Adrenal gland (tissue), 12 donors: ENCODE results near the gene ANKRD60. TPM values are rescaled to one million over a fixed set of nuclear protein-coding genes. Genes with fewer than 3 reads are reported as not detected.

ENCODE experiments used
- DNase-seq, 7 donors: peaks; one replicate each; pipeline ENCODE4 v3.0.0-alpha.2; 2019 to 2020
- H3K27ac ChIP-seq, 5 donors: fragments of 200-600 bp; sonication (generic) in 4 of 5; 1 replicate in 3 of 5; 2 replicates in 2 of 5; pipeline versions ENCODE4 v1.5.1 to v1.8.0; 2016 to 2020; ENCODE audit warnings: mild to moderate bottlenecking in 1 of 5
- H3K27me3 ChIP-seq: fragments of 200-600 bp; 2 replicates; pipeline ENCODE4 v1.8.0; 2021
- H3K36me3 ChIP-seq, 2 donors: fragments of 200-600 bp; replicated peaks in 1 of 2; 1 replicate in 1 of 2; 2 replicates in 1 of 2; pipeline versions ENCODE4 v1.5.1 to v1.8.0; 2018 to 2022
- H3K4me1 ChIP-seq, 2 donors: fragments of 200-600 bp; replicated peaks in 1 of 2; 1 replicate in 1 of 2; 2 replicates in 1 of 2; pipeline versions ENCODE4 v1.5.1 to v1.8.0; 2018 to 2021
- H3K4me3 ChIP-seq, 4 donors: fragments of 200-600 bp; sonication (generic) in 3 of 4; one replicate each; pipeline ENCODE4 v1.5.1; 2016 to 2018
- H3K9me3 ChIP-seq, 3 donors: fragments of 200-600 bp; sonication (generic) in 1 of 3; replicated peaks in 1 of 3; 1 replicate in 2 of 3; 2 replicates in 1 of 3; pipeline versions ENCODE4 v1.5.1 to v1.8.0; 2016 to 2021
- POLR2A ChIP-seq, 2 donors: fragments of 450-650 bp; IDR thresholded peaks; one replicate each; pipeline ENCODE4 v1.6.1; 2017; ENCODE audit warnings: antibody characterized with exemption in 2 of 2, mild to moderate bottlenecking in 2 of 2, moderate library complexity in 1 of 2
- WGBS, 4 donors: extraction: QIAGEN DNeasy Blood & Tissue Kit in 2 of 4; methylation state at CpG; one replicate each; pipeline versions ENCODE4 v1.1.5 to v1.1.7; 2013 to 2017; 5-methylcytosine and 5-hydroxymethylcytosine counted together
- intact Hi-C, 2 donors: fragments of 100-400 bp; cut with DNase I; formaldehyde crosslinking; loops; one replicate each; pipeline versions ENCODE4 v1.14.1 to v1.15.0; 2022 to 2023
- polyA plus RNA-seq, 3 donors: library from polyadenylated mRNA; stranded (reverse); fragments of 200-250 nt in 2 of 3; fragments of 350-450 nt in 1 of 3; fragmentation: Illumina TruSeq in 1 of 3; extraction: RNeasy Lipid Tissue Mini Kit (QIAGEN cat#74804) in 1 of 3; gene quantifications; one replicate each; pipeline ENCODE4 v1.2.3, GENCODE V29; 2013 to 2014
- total RNA-seq, 9 donors: library from RNA; depleted of rRNA in 4 of 9; stranded (reverse); fragments of >200 nt in 4 of 9; fragments of 120-200 nt in 1 of 9; fragmentation: NEBNext Ultra II Directional in 1 of 9; extraction: Animal tissue kit (Norgen Biotek cat#: 25700) in 1 of 9; gene quantifications; one replicate each; pipeline versions ENCODE4 v1.1.0 to v1.2.4, GENCODE V29; 2013 to 2023
- TF ChIP-seq, protein P1 (sequence below), 6 experiments: fragments of 450-650 bp in 4 of 6; fragments of 200-600 bp in 2 of 6; sonication (generic) in 1 of 6; IDR thresholded peaks; 1 replicate in 5 of 6; 2 replicates in 1 of 6; pipeline versions ENCODE4 v1.5.1 to v1.8.0; 2016 to 2021; ENCODE audit warnings: antibody characterized with exemption in 6 of 6, mild to moderate bottlenecking in 2 of 6, moderate library complexity in 1 of 6
- donor health status: healthy with polysubstance abuse.
- donor health status: Bipolar disorder and iron deficiency.
- donor health status: DM: yes; HTN: yes; CAD: no.
- donor health status: DM: no; HTN: no; CAD: no.
- donor health status: DM: no; HTN: no; CAD: no.
- donor health status: DM: yes; HTN: yes; CAD: no.

Gene ANKRD60
- total and polyA plus RNA-seq, 12 donors: not detected

DNA sequence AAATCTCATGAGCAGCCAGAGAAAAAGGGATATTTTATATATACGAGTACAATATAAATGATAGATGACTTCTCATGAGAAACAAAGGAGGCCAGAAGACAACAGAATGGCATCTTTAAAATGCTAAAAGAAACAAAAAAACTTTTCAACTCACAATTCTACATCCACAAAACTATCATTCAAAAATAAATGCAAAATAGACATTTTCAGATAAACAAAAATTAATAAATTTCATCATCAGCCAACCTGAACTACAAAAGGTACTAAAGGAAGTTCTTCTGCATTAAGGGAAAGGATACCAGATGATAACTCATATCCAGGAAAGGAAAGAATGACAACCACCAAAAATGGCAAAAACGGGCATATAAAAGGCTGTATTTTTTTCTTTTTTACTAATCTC lies 27.9 kb upstream of the ANKRD60 start:
- H3K4me1 ChIP-seq: peaks cover 0 to 8% of the 10 kb centered on the region in 2 donors
- 87 to 93% (median 90%) methylated on average over 2 of the region's 2 CpGs for WGBS, 4 donors
- no peak for DNase-seq
- no peaks in the 10 kb centered on the region for H3K27me3 ChIP-seq
- intact Hi-C loops: loop anchor here in 1 of 2 donors (5.0 kb wide), 1 partner anchor 51 kb away; the partner anchor contains the start of gene RAB22A
- TF ChIP-seq POLR2A (IDR thresholded peaks at IDR 0.05): no peak
- TF ChIP-seq, protein P1, sequence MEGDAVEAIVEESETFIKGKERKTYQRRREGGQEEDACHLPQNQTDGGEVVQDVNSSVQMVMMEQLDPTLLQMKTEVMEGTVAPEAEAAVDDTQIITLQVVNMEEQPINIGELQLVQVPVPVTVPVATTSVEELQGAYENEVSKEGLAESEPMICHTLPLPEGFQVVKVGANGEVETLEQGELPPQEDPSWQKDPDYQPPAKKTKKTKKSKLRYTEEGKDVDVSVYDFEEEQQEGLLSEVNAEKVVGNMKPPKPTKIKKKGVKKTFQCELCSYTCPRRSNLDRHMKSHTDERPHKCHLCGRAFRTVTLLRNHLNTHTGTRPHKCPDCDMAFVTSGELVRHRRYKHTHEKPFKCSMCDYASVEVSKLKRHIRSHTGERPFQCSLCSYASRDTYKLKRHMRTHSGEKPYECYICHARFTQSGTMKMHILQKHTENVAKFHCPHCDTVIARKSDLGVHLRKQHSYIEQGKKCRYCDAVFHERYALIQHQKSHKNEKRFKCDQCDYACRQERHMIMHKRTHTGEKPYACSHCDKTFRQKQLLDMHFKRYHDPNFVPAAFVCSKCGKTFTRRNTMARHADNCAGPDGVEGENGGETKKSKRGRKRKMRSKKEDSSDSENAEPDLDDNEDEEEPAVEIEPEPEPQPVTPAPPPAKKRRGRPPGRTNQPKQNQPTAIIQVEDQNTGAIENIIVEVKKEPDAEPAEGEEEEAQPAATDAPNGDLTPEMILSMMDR (IDR thresholded peaks at IDR 0.05): no peak
- H3K36me3 ChIP-seq: no peaks in the 10 kb centered on the region
- H3K27ac ChIP-seq: no peak overlapping the region
- no peak overlapping the region for H3K4me3 ChIP-seq
- H3K9me3 ChIP-seq: no peaks in the 10 kb centered on the region

DNA sequence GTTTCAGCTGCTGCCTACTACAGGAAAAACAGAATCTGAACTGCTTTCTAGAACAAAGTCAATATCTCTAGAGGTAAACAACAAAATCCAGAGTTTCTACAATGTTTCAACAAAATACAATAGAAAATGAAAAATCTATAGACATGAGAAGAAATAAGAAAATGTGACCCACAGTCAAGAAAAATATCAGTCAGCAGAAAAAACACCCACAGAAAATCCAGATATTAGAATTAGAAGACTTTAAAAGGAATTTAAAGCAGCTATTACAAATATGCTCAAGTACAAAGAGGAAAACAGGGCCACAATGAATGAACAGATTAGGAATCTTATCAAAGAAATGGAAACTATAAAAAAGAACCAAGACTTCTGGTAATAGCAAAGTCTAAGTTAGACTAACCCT lies 26.4 kb upstream of the ANKRD60 start:
- intact Hi-C loops: loop anchor here in 1 of 2 donors (5.0 kb wide), 1 partner anchor 52 kb away; the partner anchor contains the start of gene RAB22A
- no peak overlapping the region for H3K27ac ChIP-seq
- no peak overlapping the region for H3K4me3 ChIP-seq
- no peaks in the 10 kb centered on the region for H3K9me3 ChIP-seq
- H3K4me1 ChIP-seq: peaks cover 0 to 5% of the 10 kb centered on the region in 2 donors
- no peaks in the 10 kb centered on the region for H3K27me3 ChIP-seq
- TF ChIP-seq, protein P1 (IDR thresholded peaks at IDR 0.05): no peak
- no peak for TF ChIP-seq POLR2A (IDR thresholded peaks at IDR 0.05)
- DNase-seq: no peak
- no peaks in the 10 kb centered on the region for H3K36me3 ChIP-seq

DNA sequence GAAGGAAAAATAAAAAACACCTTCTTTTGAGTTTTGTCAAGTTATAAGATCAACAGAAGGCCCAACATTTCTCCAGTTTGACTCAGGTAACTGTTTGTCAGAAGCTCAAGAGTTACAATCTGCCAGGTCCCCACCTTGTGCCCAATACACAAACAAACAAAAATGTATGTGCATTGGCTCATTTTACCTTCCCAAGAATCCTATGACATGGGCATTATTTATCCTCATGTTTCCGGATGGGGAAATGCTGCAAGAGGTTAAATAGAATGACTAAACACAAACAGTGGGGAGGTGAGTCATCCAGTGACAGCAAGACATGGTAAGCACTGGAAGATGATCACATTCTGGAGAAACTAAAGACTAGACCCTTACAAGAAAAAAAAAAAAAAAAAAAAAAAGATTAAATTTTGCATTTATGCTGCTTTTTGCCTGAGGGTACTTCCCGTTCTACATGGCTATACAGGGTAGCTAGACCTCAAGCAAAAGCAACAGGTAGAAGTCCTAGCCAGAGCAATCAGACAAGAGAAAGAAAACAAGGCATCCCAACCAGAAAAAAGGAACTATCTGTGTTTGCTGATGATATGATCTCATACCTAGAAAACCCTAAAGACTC lies 23.6 kb upstream of the ANKRD60 start:
- 55 to 68% (median 62%) methylated on average over 2 of the region's 2 CpGs for WGBS, 4 donors
- Histone ChIP-seq H3K4me1 (no peaks in the 10 kb centered on the region), H3K4me3 (no peak overlapping the region), H3K9me3 (no peaks in the 10 kb centered on the region), H3K36me3 (peaks cover 0 to 16% of the 10 kb centered on the region in 2 donors), H3K27ac (no peak overlapping the region), H3K27me3 (no peaks in the 10 kb centered on the region)
- TF ChIP-seq, protein P1 (IDR thresholded peaks at IDR 0.05): no peak
- no peak for TF ChIP-seq POLR2A (IDR thresholded peaks at IDR 0.05)
- peak in 1 of 7 donors; percentile 24 for DNase-seq
- intact Hi-C loops: no loop called here

DNA sequence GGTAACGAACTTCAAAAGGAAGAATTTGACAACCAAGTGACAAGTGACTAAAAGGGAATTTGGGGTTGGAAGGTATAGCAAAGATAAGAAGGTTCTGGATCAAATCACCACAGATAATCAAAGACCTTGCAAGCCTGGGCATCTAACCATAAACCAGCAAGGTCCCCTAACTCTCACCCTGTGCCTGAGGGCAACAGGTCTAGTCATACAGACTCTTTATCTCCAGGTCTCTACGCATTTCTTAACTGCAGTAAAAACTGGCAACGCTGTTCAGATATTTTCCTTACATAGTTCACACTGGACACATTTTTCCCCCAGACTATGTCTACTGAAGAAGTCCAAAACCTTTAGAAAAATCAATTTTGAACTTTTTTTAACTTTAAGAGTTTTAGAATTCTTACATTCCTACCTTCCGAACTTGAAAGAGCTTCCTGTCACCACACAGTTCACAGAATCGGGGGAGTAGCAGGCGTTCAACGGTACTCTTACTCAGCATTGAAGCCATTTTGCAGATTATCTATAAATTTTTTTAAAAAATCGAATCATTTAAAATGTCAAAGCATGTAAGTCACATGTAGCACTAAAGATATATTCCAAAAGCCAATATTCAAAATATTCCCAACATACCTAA lies 23.0 kb upstream of the ANKRD60 start:
- Histone ChIP-seq H3K4me3 (no peak overlapping the region), H3K27me3 (no peaks in the 10 kb centered on the region), H3K9me3 (no peaks in the 10 kb centered on the region), H3K36me3 (peaks cover 0 to 23% of the 10 kb centered on the region in 2 donors), H3K4me1 (no peaks in the 10 kb centered on the region), H3K27ac (no peak overlapping the region)
- WGBS, 4 donors: 83 to 95% (median 91%) methylated on average over 8 of the region's 8 CpGs
- TF ChIP-seq, protein P1 (IDR thresholded peaks at IDR 0.05): no peak
- TF ChIP-seq POLR2A (IDR thresholded peaks at IDR 0.05): no peak
- DNase-seq: no peak
- intact Hi-C loops: no loop called here
